IMR-90 (cell line): Measurements from ENCODE around the gene ZFP36L1.

Source experiments
- BHLHE40 ChIP-seq: fragments of 150-350 bp; IDR thresholded peaks from 2 replicates; pipeline ENCODE4 v1.6.1; 2016; ENCODE audit warnings: mild to moderate bottlenecking, low read depth, low read length
- CEBPB ChIP-seq: IDR thresholded peaks from 2 replicates; pipeline ENCODE4 v1.6.1; 2012; ENCODE audit warnings: low read depth, low read length, improper control_type of control experiment
- NFE2L2 ChIP-seq: fragments of 150-350 bp; IDR thresholded peaks from 2 replicates; pipeline ENCODE4 v1.6.1; 2016; ENCODE audit warnings: low read depth, mild to moderate bottlenecking, low read length
- POLR2A ChIP-seq: IDR thresholded peaks from 2 replicates; pipeline ENCODE4 v1.6.1; 2012; ENCODE audit warnings: mild to moderate bottlenecking, low read depth, low read length
- RAD21 ChIP-seq: IDR thresholded peaks from 2 replicates; pipeline ENCODE4 v1.6.1; 2012; ENCODE audit warnings: low read length, improper control_type of control experiment
- SMC3 ChIP-seq: fragments of 150-350 bp; IDR thresholded peaks from 2 replicates; pipeline ENCODE4 v1.6.1; 2016; ENCODE audit warnings: low read depth, mild to moderate bottlenecking, antibody characterized with exemption, low read length, moderate library complexity
- TF ChIP-seq, protein P1 (sequence below): conservative IDR thresholded peaks from 2 replicates; pipeline ENCODE4 v1.5.1; 2012; ENCODE audit warnings: mild to moderate bottlenecking, low read depth, low read length, improper control_type of control experiment
- TF ChIP-seq, protein P2 (sequence below): fragments of 150-350 bp; IDR thresholded peaks from 2 replicates; pipeline ENCODE4 v1.6.1; 2016; ENCODE audit warnings: low read depth, mild to moderate bottlenecking, low read length, moderate library complexity, borderline replicate concordance
- TF ChIP-seq, protein P3 (sequence below): fragments of 150-350 bp; IDR thresholded peaks from 2 replicates; pipeline ENCODE4 v1.6.1; 2017; ENCODE audit warnings: mild to moderate bottlenecking, antibody characterized with exemption, low read length, low read depth

- TF ChIP-seq, protein P1, sequence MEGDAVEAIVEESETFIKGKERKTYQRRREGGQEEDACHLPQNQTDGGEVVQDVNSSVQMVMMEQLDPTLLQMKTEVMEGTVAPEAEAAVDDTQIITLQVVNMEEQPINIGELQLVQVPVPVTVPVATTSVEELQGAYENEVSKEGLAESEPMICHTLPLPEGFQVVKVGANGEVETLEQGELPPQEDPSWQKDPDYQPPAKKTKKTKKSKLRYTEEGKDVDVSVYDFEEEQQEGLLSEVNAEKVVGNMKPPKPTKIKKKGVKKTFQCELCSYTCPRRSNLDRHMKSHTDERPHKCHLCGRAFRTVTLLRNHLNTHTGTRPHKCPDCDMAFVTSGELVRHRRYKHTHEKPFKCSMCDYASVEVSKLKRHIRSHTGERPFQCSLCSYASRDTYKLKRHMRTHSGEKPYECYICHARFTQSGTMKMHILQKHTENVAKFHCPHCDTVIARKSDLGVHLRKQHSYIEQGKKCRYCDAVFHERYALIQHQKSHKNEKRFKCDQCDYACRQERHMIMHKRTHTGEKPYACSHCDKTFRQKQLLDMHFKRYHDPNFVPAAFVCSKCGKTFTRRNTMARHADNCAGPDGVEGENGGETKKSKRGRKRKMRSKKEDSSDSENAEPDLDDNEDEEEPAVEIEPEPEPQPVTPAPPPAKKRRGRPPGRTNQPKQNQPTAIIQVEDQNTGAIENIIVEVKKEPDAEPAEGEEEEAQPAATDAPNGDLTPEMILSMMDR, result no peak
- no peak for TF ChIP-seq RAD21
- TF ChIP-seq POLR2A, result no peak
- no peak for TF ChIP-seq BHLHE40
- TF ChIP-seq, protein P2, sequence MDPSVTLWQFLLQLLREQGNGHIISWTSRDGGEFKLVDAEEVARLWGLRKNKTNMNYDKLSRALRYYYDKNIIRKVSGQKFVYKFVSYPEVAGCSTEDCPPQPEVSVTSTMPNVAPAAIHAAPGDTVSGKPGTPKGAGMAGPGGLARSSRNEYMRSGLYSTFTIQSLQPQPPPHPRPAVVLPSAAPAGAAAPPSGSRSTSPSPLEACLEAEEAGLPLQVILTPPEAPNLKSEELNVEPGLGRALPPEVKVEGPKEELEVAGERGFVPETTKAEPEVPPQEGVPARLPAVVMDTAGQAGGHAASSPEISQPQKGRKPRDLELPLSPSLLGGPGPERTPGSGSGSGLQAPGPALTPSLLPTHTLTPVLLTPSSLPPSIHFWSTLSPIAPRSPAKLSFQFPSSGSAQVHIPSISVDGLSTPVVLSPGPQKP, result no peak
- TF ChIP-seq CEBPB, result no peak
- TF ChIP-seq, protein P3, sequence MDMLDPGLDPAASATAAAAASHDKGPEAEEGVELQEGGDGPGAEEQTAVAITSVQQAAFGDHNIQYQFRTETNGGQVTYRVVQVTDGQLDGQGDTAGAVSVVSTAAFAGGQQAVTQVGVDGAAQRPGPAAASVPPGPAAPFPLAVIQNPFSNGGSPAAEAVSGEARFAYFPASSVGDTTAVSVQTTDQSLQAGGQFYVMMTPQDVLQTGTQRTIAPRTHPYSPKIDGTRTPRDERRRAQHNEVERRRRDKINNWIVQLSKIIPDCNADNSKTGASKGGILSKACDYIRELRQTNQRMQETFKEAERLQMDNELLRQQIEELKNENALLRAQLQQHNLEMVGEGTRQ, result no peak
- TF ChIP-seq NFE2L2, result no peak
- TF ChIP-seq SMC3, result no peak
These were observed 31.5 kb downstream of the ZFP36L1 start for GRCh38 chr14:68761391-68761790.
